NCI-H187 (cell line): ENCODE results near the gene GRAMD2B.
"Not testable (repeated sequence)": the region's sequence is repeated elsewhere in the genome, so short reads cannot be mapped to it uniquely, and the experiment has no call there.

Experiments used
- DNase-seq, 2 experiments: peaks; one replicate each; lab custom pipeline; 2025; lab: John Stamatoyannopoulos, UW

The GRAMD2B gene

GRCh38 chr5:126513703-126514102 lies 90.5 kb downstream of the GRAMD2B start:
- no peak for DNase-seq

- DNase-seq = no peak
Observed at GRCh38 chr5:126514131-126514557, 90.9 kb downstream of the GRAMD2B start.

GRCh38 chr5:126514558-126515141 lies 91.4 kb downstream of the GRAMD2B start:
- no peak for DNase-seq

GRCh38 chr5:126515337-126515736 lies 92.1 kb downstream of the GRAMD2B start:
- no peak for DNase-seq

- peak; percentile 36 to 75 for DNase-seq
Observed at GRCh38 chr5:126516133-126516532, 92.9 kb downstream of the GRAMD2B start.

- DNase-seq = no peak
Observed at GRCh38 chr5:126516852-126517251, 93.6 kb downstream of the GRAMD2B start.

GRCh38 chr5:126519223-126519622 lies 96.0 kb downstream of the GRAMD2B start:
- DNase-seq = not testable (repeated sequence)

- DNase-seq = no peak
Observed at GRCh38 chr5:126519637-126520592, 96.7 kb downstream of the GRAMD2B start.

- DNase-seq = no peak
Observed at GRCh38 chr5:126520593-126520953, 97.4 kb downstream of the GRAMD2B start.

- DNase-seq = no peak
Observed at GRCh38 chr5:126521130-126521529, 97.9 kb downstream of the GRAMD2B start.

- DNase-seq = no peak
Observed at GRCh38 chr5:126523818-126524510, 100.8 kb downstream of the GRAMD2B start.

GRCh38 chr5:126525630-126526245 lies 102.5 kb downstream of the GRAMD2B start:
- no peak for DNase-seq

- DNase-seq = no peak
Observed at GRCh38 chr5:126526493-126526892, 103.3 kb downstream of the GRAMD2B start.

- DNase-seq = no peak
Observed at GRCh38 chr5:126527158-126527557, 103.9 kb downstream of the GRAMD2B start.

- no peak for DNase-seq
Observed at GRCh38 chr5:126527892-126528291, 104.7 kb downstream of the GRAMD2B start.

GRCh38 chr5:126531543-126532120 lies 108.4 kb downstream of the GRAMD2B start:
- DNase-seq = no peak

GRCh38 chr5:126534553-126534952 lies 111.3 kb downstream of the GRAMD2B start:
- DNase-seq = no peak

- DNase-seq = no peak
Observed at GRCh38 chr5:126535856-126536545, 112.8 kb downstream of the GRAMD2B start.

- no peak for DNase-seq
Observed at GRCh38 chr5:126536874-126537273, 113.7 kb downstream of the GRAMD2B start.

- no peak for DNase-seq
Observed at GRCh38 chr5:126538579-126538978, 115.4 kb downstream of the GRAMD2B start.

- DNase-seq = no peak
Observed at GRCh38 chr5:126540631-126541030, 117.4 kb downstream of the GRAMD2B start.
